Retinal pigment epithelial cell (primary cell): Measurements from ENCODE around the gene LHX3.

ENCODE experiments used
- DNase-seq: peaks from one replicate; pipeline ENCODE4 v3.0.0-alpha.2; 2010; ENCODE audit warnings: low read depth
- H3K4me3 ChIP-seq: 2 replicates; pipeline ENCODE4 v1.5.1; 2011; ENCODE audit warnings: mild to moderate bottlenecking, low read length, control low read depth, moderate library complexity
- CTCF ChIP-seq: conservative IDR thresholded peaks from 2 replicates; pipeline ENCODE4 v1.5.1; 2011; ENCODE audit warnings: low read depth, low read length, control low read depth, inconsistent platforms

Gene LHX3

DNA sequence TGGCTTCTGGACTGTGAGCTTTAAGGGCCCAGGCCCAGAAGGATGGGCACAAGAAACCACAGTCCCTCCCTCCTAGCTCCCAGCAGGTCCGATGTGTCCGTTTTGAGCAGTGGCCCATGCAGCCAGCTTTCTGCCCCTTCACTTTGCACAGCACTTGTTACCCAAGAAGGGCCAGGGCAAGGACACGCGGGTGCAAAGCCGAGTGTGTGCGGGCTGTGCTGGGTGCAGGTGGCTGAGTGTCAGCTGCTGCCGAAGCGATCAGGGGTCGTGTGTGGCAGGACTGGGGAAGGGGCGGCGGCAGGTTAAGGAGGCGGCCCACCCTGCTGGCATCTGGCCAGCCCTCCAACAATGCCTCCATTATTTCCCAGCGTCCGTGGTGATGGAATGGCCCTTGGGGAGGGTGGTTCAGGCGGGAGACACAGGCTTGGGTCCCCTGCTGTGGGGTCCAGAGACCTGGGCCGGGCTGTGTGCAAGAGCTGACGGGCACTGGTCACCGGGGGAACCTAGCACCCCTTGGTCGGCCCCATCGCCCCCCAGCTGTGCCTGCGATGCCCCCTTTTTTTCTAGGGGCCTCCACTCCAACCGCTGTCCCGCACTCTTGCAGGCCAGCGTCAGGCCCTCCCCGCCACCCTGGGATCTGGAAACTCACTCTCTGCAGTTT, 653 bp downstream of the LHX3 start:
- no peak for TF ChIP-seq CTCF

DNA sequence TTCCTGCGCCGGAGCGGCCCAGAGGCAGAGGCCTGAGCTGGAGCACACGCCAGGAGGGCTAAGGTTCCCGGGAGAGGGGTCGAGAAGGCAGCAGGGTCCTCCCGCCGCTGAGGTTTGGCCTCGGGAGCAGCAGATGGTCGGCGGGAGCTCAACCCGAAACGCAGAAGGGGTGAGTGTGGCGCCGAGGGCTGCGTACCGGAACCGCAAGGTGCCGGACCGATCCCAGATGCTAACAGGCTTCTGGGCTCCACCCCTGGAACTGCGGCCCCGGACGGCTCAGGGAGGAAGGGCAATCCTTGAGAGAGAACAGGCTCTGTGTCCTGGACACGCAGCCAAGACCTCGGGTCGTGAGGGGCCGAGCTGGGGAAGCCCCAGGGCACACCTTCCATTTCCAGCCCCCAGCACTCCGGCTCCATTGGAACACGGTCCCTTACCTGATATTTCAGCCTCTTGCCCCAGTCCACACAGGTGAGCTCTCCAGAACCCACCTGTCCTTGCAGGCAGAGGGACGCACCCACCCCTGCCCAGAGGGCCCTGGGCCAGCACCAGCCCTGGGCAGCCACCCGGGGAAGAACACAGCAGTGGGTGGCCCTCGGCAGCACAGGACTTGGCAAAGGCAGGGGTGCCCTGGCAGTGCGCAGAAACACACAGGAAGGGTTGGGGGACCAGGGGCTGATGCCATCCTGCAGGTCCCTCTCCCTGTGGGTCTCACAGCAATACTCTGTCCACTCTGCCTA, 1.4 kb downstream of the LHX3 start:
- no peak for TF ChIP-seq CTCF
- DNase-seq, result no peak
- no peak overlapping the region for H3K4me3 ChIP-seq

More for the DNA sequence above, 653 bp downstream of the LHX3 start:
- H3K4me3 ChIP-seq, result no peak overlapping the region
- no peak for DNase-seq

DNA sequence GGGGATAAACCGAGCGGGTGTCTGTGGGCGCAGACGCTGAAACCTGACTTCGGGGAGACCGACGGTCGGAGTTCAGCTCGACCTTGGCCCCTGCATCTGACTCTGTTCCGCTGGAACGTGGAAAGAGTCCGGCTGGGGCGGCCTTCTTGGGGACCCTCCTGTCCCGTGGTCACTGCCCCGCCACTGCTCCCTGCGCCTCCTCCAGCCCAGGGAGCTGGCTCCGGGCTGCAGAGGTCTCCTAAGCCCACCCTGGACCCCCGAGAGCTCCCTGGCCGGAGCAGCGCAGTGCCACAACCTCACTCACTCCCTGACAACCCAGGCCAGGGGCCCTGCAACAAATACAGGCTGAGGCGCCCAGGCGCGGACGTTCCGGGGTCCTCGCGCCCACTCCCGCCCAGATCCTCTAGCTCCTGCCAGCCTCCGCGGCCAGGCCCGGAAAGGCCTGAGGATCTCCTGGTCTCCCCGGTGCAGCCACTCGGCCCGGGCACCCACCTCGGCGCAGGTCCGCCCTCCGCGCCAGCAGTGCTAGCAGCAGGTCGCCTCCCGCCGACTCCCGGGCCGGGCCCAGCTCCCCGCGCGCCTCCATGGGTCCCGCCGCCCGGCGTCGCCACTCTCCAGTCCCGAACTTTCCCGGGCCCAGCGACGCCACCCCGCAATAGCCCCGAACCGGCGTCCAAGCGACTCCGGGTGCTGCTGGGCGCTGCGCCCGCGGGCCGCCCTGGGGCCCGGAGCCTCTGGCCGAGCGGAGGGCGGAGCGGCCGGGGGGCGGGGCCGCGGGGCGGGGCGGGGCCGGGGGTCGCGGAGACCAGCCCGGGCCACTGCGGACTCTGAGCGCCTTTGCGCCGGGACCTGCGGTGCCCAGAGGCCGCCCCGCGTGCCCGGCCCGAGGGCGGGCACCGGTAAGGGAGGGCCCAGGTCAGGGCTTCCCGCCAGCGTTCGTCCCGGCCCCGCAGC, 2.2 kb downstream of the LHX3 start:
- no peak for TF ChIP-seq CTCF
- H3K4me3 ChIP-seq, result no peak overlapping the region

DNA sequence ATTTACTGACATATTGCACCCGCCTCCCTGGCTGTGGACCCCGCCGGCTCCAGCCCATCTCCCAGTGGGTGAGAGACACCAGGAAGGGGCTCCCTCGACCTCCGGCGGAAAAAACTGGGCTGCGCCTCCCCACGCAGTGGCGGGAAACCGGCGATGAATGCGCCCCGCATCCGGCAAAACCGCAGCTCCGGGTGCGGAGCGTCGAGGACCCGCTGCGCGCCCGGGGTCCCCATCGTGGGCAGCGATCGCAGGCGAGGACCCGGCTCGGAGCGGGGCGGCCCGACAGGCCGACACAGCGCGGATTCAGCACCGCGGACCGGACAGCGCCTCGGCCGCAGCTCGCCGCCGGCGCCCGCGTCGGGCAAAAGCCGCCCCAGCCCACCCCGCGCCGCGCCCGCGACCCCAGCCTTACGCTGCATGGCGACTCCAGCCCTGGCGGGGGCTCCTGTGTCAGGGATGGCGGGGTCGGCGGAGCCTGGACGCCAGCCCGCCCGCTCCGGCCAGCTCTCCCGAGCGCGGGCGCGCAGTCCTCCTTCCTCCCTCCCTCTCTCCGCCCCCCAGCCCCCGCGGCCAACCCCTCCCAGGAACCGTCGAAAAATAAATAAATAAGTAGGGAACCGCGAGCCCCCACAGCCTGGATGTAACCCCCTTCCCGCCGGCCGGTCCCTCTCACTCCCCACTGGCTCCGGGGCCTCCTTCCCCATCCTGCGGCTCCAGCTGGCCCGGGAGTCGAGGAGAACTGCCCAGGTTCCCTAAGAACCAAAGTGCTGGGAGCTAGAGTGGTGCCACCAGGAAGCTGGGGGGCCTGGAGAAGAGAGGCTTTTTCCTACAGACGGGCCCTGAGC, 3.1 kb downstream of the LHX3 start:
- no peak for TF ChIP-seq CTCF
- DNase-seq, result no peak
- no peak overlapping the region for H3K4me3 ChIP-seq

More for the DNA sequence above, 2.2 kb downstream of the LHX3 start:
- no peak for DNase-seq

- no peak for DNase-seq
- no peak overlapping the region for H3K4me3 ChIP-seq
- TF ChIP-seq CTCF, result no peak
Measured at GRCh38 chr9:136201174-136201573, 3.8 kb downstream of the LHX3 start.

GRCh38 chr9:136200424-136200823, 4.5 kb downstream of the LHX3 start:
- no peak overlapping the region for H3K4me3 ChIP-seq
- no peak for DNase-seq
- TF ChIP-seq CTCF, result no peak
